AG04450 (cell line): ENCODE results near the gene ARHGAP22. TPM values are rescaled to one million over a fixed set of nuclear protein-coding genes. Genes with fewer than 3 reads are reported as not detected.

Experiments
- CTCF ChIA-PET: fragments of 300-600, 350-600 bp; formaldehyde crosslinking; extraction: SDS; loops from one replicate; lab custom pipeline; 2022; ENCODE audit warnings: antibody characterized with exemption, inconsistent platforms; lab: Charles Lee
- POLR2A ChIA-PET: fragments of 350-600 bp; formaldehyde crosslinking; extraction: SDS; loops from one replicate; lab custom pipeline; 2021; ENCODE audit warnings: antibody characterized with exemption, inconsistent platforms; lab: Yijun Ruan, JAX
- DNase-seq: peaks from one replicate; pipeline ENCODE4 v3.0.0-alpha.2; 2011; ENCODE audit warnings: low read depth, low spot score
- H3K27ac ChIP-seq: one replicate; pipeline ENCODE4 v1.5.1; 2012; ENCODE audit warnings: low read depth, low read length, control low read depth
- H3K27me3 ChIP-seq: one replicate; pipeline ENCODE4 v1.6.0; 2012; ENCODE audit warnings: low read length; ENCODE audit not compliant: control insufficient read depth, insufficient read depth
- H3K4me3 ChIP-seq: 2 replicates; pipeline ENCODE4 v1.5.1; 2011; ENCODE audit warnings: mild to moderate bottlenecking, low read depth, low read length, control low read depth
- H3K9me3 ChIP-seq: 2 replicates; pipeline ENCODE4 v1.5.1; 2012; ENCODE audit warnings: low read length; ENCODE audit not compliant: control insufficient read depth, insufficient read depth
- polyA plus RNA-seq: library from polyadenylated mRNA; depleted of rRNA; stranded (reverse); fragments of >200 nt; gene quantifications from 2 replicates; pipeline ENCODE4 v1.2.3, GENCODE V29; 2011
- TF ChIP-seq, protein P1 (sequence below): IDR thresholded peaks from 2 replicates; pipeline ENCODE4 v1.5.1; 2011; ENCODE audit warnings: low read depth, low read length, control low read depth, inconsistent platforms

Gene ARHGAP22
- polyA plus RNA-seq, 1 experiment, result 8.2 TPM

DNA sequence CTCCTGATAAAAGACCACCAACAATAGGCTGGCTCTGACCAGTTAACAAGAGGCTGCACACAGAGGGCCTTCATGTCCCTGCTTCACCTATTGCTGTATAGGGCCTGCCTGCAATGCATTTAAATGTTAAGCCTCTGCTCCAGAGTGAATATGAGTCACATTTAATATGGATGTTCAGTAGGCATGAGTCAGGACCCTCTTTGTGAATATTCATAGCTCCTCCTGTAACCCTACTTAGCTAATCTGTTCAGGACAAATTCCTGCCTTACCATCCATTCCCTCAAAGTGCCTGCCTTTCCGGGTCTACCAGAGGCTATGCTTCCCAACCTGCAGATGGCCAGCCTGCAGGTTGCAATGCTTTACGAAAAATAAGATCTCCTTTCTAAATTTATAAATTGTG, 32.5 kb downstream of the ARHGAP22 start:
- peak; percentile 21 for DNase-seq
- Histone ChIP-seq H3K4me3 (no peak overlapping the region), H3K27ac (no peak overlapping the region), H3K27me3 (no peaks in the 10 kb centered on the region), H3K9me3 (no peaks in the 10 kb centered on the region)
- TF ChIP-seq, protein P1, sequence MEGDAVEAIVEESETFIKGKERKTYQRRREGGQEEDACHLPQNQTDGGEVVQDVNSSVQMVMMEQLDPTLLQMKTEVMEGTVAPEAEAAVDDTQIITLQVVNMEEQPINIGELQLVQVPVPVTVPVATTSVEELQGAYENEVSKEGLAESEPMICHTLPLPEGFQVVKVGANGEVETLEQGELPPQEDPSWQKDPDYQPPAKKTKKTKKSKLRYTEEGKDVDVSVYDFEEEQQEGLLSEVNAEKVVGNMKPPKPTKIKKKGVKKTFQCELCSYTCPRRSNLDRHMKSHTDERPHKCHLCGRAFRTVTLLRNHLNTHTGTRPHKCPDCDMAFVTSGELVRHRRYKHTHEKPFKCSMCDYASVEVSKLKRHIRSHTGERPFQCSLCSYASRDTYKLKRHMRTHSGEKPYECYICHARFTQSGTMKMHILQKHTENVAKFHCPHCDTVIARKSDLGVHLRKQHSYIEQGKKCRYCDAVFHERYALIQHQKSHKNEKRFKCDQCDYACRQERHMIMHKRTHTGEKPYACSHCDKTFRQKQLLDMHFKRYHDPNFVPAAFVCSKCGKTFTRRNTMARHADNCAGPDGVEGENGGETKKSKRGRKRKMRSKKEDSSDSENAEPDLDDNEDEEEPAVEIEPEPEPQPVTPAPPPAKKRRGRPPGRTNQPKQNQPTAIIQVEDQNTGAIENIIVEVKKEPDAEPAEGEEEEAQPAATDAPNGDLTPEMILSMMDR, result no peak
- CTCF ChIA-PET, result interaction anchor here (11.1 kb wide), 1 partner anchor 85 kb away, joined by 94 read pairs; no protein-coding TSS in a partner anchor
- POLR2A ChIA-PET, result no interaction called here

DNA sequence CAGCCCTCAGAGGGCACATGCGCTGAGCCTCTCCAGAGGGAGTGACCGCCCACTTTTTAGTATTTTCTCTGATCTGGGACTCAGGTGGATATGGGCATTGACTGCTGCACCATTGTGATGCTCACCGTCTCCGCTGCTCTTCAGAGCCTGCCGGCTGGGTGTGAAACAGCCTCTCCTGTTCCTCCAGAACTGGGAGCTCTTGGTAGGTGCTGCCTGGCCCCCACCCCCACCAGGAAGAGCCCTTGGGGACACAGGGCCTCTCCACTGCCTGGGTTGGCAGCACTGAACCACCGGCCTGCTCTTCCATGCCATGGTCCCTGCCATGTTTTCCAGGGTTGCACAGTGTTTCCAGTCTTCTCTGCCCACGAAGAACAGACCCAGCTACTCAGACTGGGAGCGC, 36.3 kb downstream of the ARHGAP22 start:
- TF ChIP-seq, protein P1, result no peak
- POLR2A ChIA-PET, result no interaction called here
- CTCF ChIA-PET, result interaction anchor here (11.1 kb wide), 1 partner anchor 89 kb away, joined by 94 read pairs; no protein-coding TSS in a partner anchor

DNA sequence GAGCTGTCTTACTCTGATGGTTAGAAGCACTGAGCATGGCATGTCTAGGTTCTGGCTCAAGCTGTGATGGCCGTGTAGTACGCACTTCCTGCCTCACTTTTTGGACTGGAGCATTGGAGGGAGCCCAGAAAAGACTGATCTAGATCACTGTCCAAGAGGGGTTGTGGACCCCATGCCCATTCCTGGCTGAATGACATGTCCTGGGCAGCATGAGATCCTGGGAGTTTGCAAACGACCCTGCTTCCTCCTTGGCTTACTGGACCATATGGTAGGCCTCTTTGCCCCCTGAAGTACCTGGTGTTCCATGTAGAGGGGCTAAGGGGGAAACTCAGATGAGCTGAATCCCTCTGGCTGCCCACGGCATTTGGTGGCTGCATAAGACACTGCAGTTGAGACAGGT, 36.7 kb downstream of the ARHGAP22 start:
- CTCF ChIA-PET, result interaction anchor here (11.1 kb wide), 1 partner anchor 89 kb away, joined by 94 read pairs; no protein-coding TSS in a partner anchor
- no peak overlapping the region for H3K27ac ChIP-seq
- no peaks in the 10 kb centered on the region for H3K27me3 ChIP-seq
- no peaks in the 10 kb centered on the region for H3K9me3 ChIP-seq
- TF ChIP-seq, protein P1, result no peak
- DNase-seq, result no peak
- no peak overlapping the region for H3K4me3 ChIP-seq
- POLR2A ChIA-PET, result no interaction called here

More for the DNA sequence above, 36.3 kb downstream of the ARHGAP22 start:
- H3K27me3 ChIP-seq, result no peaks in the 10 kb centered on the region
- H3K4me3 ChIP-seq, result no peak overlapping the region
- H3K9me3 ChIP-seq, result no peaks in the 10 kb centered on the region
- H3K27ac ChIP-seq, result no peak overlapping the region
- DNase-seq, result no peak

DNA sequence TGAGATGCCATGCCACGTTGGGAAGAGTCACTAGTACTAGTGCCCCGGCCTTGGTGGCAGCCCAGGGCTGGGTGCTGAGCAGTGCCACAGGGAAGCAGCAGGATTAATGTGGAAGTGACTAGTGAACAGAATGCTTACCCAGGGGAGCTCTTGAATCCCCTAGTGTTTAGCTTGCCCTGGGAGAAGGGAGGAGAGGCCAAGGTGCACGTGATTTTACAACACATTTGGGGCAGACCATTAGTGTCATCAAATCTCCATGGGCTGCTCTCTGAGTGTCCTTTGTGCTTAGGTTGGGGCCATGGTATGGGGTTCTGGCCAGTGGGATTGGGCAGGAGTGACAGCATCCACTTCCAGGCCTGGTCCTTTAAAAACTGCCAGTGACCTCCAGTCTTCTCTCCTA, 37.5 kb downstream of the ARHGAP22 start:
- Histone ChIP-seq H3K9me3 (no peaks in the 10 kb centered on the region), H3K4me3 (no peak overlapping the region), H3K27me3 (no peaks in the 10 kb centered on the region), H3K27ac (no peak overlapping the region)
- POLR2A ChIA-PET, result no interaction called here
- no peak for DNase-seq
- CTCF ChIA-PET, result interaction anchor here (11.1 kb wide), 1 partner anchor 90 kb away, joined by 94 read pairs; no protein-coding TSS in a partner anchor
- TF ChIP-seq, protein P1, result no peak

DNA sequence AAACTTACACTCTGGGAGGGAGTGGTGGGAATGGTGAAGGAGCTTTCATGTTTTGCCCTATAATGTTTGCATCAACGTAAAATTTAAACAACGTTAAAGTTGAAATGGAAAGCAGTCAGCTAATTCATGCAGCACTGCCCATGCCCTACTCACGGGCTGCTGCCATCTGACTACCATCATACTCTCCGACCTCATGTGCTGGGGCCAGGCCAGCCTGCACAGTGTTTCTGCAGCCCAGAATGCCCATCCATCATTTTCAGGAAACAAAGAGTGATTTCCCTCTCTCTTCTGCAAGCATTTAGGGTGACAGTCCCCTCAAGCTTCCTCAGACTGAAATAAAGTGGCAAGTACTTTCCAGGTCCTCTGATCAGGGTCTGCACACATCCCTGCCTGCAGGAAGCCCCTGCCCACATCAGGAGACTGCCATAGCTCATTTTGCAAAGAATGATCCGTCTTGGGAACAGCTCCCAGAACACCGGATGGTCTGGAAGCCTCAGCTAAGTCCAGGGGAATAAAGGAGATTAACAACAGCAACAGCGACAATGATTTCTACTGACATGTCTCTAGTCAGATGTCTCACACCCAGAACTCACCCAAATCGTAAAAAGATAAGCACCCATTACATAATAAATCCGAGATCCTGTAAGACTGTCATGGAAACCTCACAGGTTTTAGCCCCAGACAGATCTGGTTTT, 40.3 kb downstream of the ARHGAP22 start:
- CTCF ChIA-PET, result interaction anchor here (11.1 kb wide), 1 partner anchor 93 kb away, joined by 94 read pairs; no protein-coding TSS in a partner anchor

More for the DNA sequence above, 40.3 kb downstream of the ARHGAP22 start:
- TF ChIP-seq, protein P1, result no peak
- POLR2A ChIA-PET, result no interaction called here
- Histone ChIP-seq H3K27ac (no peak overlapping the region), H3K27me3 (no peaks in the 10 kb centered on the region), H3K4me3 (no peak overlapping the region), H3K9me3 (no peaks in the 10 kb centered on the region)
- no peak for DNase-seq
